Activated CD4-positive, alpha-beta T cell treated with anti-CD3 and anti-CD28 coated beads, Interleukin-2, amount 10 ng/mL, durations not matched to agents 7 days and 5 days (primary cell): ENCODE data around the gene AIDA. TPM values are rescaled to one million over a fixed set of nuclear protein-coding genes. Genes with fewer than 3 reads are reported as not detected.

Experiments
- CTCF ChIA-PET: fragments of 350-600 bp; sonication (Branson Sonifier 250); formaldehyde crosslinking; loops from one replicate; lab custom pipeline; 2021; ENCODE audit warnings: antibody characterized with exemption; lab: Charles Lee
- POLR2A ChIA-PET: fragments of 350-600 bp; sonication (Branson Sonifier 250); formaldehyde crosslinking; loops from one replicate; lab custom pipeline; 2021; ENCODE audit warnings: antibody characterized with exemption; lab: Charles Lee
- DNase-seq: peaks from one replicate; pipeline ENCODE4 v3.0.0-alpha.2; 2020
- H3K27ac Mint-ChIP-seq: one replicate; pipeline ENCODE4 v1.8.0; 2021; ENCODE audit warnings: mild to moderate bottlenecking, moderate library complexity, mixed read lengths
- H3K27me3 Mint-ChIP-seq: one replicate; pipeline ENCODE4 v1.8.0; 2021; ENCODE audit warnings: mixed read lengths
- H3K36me3 Mint-ChIP-seq: one replicate; pipeline ENCODE4 v1.8.0; 2021; ENCODE audit warnings: low read depth, mixed read lengths
- H3K4me1 Mint-ChIP-seq: one replicate; pipeline ENCODE4 v1.8.0; 2021; ENCODE audit warnings: mixed read lengths
- H3K4me3 Mint-ChIP-seq: one replicate; pipeline ENCODE4 v1.8.0; 2021; ENCODE audit warnings: mild to moderate bottlenecking, moderate library complexity, mixed read lengths
- H3K9me3 Mint-ChIP-seq: one replicate; pipeline ENCODE4 v1.8.0; 2021; ENCODE audit warnings: mixed read lengths
- total RNA-seq, 2 experiments: library from RNA; stranded (reverse); gene quantifications; one replicate each; pipeline ENCODE4 v1.2.3, GENCODE V29; 2021

Gene AIDA
- total RNA-seq, 2 experiments from 2014 or later: 69.7 to 81.1 TPM

DNA sequence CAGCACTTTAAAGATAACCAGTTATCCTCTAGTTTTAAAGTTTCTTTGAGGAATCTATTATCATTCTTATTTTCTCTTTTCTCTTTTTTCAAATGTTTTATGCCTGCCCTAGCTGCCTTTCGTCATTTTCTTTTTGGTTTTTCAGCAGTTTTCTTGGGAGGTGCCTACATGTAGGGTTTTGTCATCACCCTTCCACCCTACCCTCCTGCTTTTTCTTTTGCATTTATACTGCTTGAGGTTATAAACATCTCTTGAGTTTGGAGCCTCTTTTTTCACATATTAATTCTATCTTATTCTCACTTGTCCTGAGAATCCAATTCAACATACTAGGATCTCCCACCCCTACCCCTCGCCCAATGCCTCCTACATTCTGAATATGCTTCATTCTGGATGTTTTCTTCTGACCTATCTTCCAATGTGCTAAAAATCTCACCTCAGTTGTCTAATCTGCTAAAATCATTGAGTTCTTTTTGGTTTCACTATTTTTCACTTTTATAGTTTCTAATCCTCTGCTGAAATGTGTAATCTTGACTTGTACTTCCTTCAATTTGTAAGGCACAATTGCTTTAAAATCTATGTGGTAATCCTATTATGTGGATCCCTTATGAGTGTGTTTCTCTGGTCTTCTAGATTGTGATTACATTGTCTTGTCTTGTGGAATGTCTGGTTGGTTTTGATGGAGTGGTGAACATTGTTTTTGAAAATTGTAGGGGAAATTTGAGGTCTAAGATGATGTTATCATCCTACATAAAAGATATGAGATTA lies 55.7 kb downstream of the AIDA start:
- no peak for DNase-seq
- Mint-ChIP-seq H3K4me3 (no peak overlapping the region), H3K27ac (peak overlapping the region; percentile 27), H3K9me3 (no peaks in the 10 kb centered on the region), H3K36me3 (peaks cover 89% of the 10 kb centered on the region), H3K27me3 (no peaks in the 10 kb centered on the region), H3K4me1 (peaks cover 64% of the 10 kb centered on the region)
- POLR2A ChIA-PET: no interaction called here
- CTCF ChIA-PET: no interaction called here

DNA sequence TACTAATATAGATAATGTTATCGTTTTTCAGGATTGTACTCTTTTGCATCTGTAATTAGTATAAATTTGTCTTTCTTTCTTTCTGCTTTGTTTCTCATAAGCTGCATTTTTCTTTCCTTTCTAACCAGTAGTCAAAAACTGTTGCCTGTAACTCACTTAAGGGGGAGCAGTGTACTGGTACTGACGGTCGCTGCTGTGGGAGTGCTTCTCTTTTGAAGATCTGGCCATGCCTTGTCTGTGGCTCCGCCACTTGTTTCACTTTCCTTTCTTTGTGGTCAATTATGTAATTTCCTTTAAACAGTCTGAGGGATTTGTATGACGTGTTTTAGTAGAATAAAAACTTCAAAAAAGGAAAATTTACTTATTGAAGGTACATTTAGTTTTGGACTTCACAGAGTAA lies 57.4 kb downstream of the AIDA start:
- CTCF ChIA-PET: interaction anchor here (1.4 to 2.3 kb wide), 3 partner anchors 10 to 479 kb away, joined by 3 to 10 read pairs (median 3); no protein-coding TSS in a partner anchor
- Mint-ChIP-seq H3K27me3 (no peaks in the 10 kb centered on the region), H3K4me3 (peak overlapping the region; percentile 46), H3K27ac (peak overlapping the region; percentile 95), H3K4me1 (peaks cover 64% of the 10 kb centered on the region), H3K36me3 (peaks cover 90% of the 10 kb centered on the region), H3K9me3 (no peaks in the 10 kb centered on the region)
- POLR2A ChIA-PET: interaction anchor here (1.0 to 1.3 kb wide), 2 partner anchors 10 to 58 kb away, joined by 3 read pairs; no protein-coding TSS in a partner anchor
- DNase-seq: peak; percentile 85

DNA sequence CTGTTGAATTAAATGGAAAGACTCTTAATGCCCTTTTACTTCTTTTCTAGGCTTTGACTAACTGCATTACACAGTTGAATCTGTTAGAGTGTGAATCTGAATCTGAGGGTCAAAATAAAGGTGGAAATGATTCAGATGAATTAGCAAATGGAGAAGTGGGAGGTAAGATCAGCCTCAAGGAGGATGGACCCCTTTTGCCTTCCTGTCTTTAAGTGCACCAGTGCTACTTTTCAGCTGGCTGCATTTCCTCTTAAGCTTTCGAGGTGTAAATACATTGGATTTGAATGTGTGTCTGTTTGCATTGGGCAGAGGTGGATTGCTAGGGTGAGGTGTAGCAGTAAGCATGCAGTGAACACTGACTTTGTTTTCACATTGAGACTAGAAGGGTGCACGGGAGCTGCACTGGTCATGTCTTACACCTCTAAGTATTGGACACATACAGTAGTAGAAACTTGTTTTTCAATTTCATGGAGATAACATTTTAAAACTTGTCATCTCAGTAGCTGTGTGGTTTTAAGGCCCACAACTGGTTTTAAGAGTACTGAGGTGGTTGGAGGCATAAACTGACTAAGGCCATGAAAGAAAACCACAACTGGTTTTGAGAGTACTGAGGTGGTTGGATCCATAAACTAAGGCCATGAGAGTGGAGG lies 59.0 kb downstream of the AIDA start:
- H3K4me3 Mint-ChIP-seq: peak overlapping the region; percentile 46

DNA sequence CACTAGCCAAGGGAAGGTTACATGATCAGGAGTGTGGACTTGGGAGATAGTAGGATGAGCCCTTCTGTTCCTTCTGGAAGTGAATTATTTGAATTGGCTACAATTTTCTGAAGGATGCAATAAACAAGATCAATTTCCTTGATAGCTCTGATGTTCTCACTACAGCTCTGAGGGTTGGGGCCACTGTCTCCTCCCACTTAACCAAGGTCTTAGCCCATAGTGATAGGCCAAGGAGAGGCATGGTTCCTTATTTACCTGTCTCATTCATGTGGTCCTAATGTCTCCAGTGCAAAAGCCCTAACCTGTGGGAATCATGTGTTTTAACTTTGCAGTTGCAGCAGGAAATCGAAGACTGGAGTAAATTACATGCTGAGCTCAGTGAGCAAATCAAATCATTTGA lies 59.6 kb downstream of the AIDA start:
- Mint-ChIP-seq H3K27me3 (no peaks in the 10 kb centered on the region), H3K27ac (peak overlapping the region; percentile 95), H3K4me1 (peaks cover 64% of the 10 kb centered on the region), H3K4me3 (peak overlapping the region; percentile 46), H3K36me3 (peaks cover 78% of the 10 kb centered on the region), H3K9me3 (no peaks in the 10 kb centered on the region)
- ChIA-PET CTCF (interaction anchor here (1.2 to 2.3 kb wide), 3 partner anchors 8 to 20 kb away, joined by 3 to 10 read pairs (median 5); no protein-coding TSS in a partner anchor), POLR2A (interaction anchor here (0.5 to 0.8 kb wide), 3 partner anchors 8 to 187 kb away, joined by 3 to 4 read pairs (median 4); no protein-coding TSS in a partner anchor)
- no peak for DNase-seq

More for the DNA sequence above, 59.0 kb downstream of the AIDA start:
- Mint-ChIP-seq H3K27ac (peak overlapping the region; percentile 95), H3K9me3 (no peaks in the 10 kb centered on the region), H3K4me1 (peaks cover 64% of the 10 kb centered on the region), H3K27me3 (no peaks in the 10 kb centered on the region), H3K36me3 (peaks cover 81% of the 10 kb centered on the region)
- ChIA-PET CTCF (interaction anchor here (0.6 to 2.3 kb wide), 5 partner anchors 8 to 481 kb away, joined by 3 to 10 read pairs (median 3); no protein-coding TSS in a partner anchor), POLR2A (interaction anchor here (0.5 to 0.8 kb wide), 2 partner anchors 9 to 98 kb away, joined by 4 read pairs; no protein-coding TSS in a partner anchor)
- DNase-seq: peak; percentile 56

DNA sequence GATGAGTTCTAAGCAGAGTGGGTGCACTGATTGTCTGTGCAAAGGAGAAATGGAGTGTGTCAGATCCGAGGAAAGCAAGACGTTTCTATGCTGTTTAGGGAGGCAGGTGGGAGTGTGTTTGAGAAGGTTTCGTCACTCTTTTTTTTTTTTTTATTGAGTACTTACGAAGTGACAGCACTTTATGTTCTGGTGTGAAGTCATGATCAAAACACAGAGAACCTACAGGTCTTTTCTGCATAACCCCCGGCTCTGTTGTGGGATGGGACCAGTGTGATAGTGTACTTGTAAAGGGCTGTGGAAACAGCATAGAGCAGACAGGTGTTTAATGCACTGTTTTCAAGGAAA lies 67.7 kb downstream of the AIDA start:
- no peaks in the 10 kb centered on the region for H3K27me3 Mint-ChIP-seq

DNA sequence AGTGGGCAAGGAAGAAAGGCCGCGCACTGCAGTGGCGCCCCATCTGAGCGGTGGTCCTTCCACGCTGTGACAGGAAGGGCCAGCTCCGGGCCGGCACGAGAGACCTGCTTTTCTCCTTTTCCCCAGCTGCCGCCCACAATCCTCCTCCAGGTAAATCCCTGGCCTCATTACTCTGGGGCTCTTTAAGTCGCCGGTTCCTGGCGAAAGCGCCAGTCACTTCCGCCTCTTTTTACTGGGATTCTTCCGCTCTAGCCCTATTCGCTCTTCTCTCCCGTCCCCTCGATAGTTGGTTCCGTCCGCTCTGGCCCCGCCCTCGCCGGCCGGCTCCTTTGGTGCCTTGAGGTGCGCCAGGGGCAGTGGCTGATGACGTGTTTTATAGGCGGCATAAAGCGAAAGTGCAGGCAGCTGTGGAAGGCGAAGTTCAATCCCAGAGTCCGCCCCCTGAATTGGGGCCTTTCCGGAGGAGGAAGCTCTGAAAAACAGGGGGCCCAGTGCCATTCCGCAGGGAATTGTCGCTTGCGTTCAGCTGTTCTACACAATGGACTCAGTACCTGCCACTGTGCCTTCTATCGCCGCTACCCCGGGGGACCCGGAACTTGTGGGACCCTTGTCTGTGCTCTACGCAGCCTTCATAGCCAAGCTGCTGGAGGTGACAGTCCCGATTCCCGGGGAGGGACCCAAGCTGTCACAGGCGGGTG lies 68.2 kb downstream of the AIDA start:
- POLR2A ChIA-PET: interaction anchor here (1.0 to 1.5 kb wide), 3 partner anchors 9 to 64 kb away, joined by 3 to 4 read pairs (median 3); no protein-coding TSS in a partner anchor
- Mint-ChIP-seq H3K4me1 (peaks cover 41% of the 10 kb centered on the region), H3K9me3 (no peaks in the 10 kb centered on the region), H3K27me3 (no peaks in the 10 kb centered on the region), H3K36me3 (peaks cover 26% of the 10 kb centered on the region), H3K4me3 (peak overlapping the region; percentile 100), H3K27ac (peak overlapping the region; percentile 100)
- peak; percentile 98 for DNase-seq
- CTCF ChIA-PET: interaction anchor here (0.7 to 2.8 kb wide), 5 partner anchors 10 to 179 kb away, joined by 3 to 11 read pairs (median 5); no protein-coding TSS in a partner anchor

More for the DNA sequence above, 67.7 kb downstream of the AIDA start:
- Mint-ChIP-seq H3K27ac (peak overlapping the region; percentile 100), H3K36me3 (peaks cover 24% of the 10 kb centered on the region), H3K4me3 (peak overlapping the region; percentile 100), H3K4me1 (peaks cover 39% of the 10 kb centered on the region), H3K9me3 (no peaks in the 10 kb centered on the region)
- CTCF ChIA-PET: interaction anchor here (0.7 to 2.8 kb wide), 5 partner anchors 9 to 180 kb away, joined by 3 to 11 read pairs (median 5); no protein-coding TSS in a partner anchor
- DNase-seq: no peak
- POLR2A ChIA-PET: interaction anchor here (1.0 to 1.5 kb wide), 3 partner anchors 9 to 65 kb away, joined by 3 to 4 read pairs (median 3); no protein-coding TSS in a partner anchor

DNA sequence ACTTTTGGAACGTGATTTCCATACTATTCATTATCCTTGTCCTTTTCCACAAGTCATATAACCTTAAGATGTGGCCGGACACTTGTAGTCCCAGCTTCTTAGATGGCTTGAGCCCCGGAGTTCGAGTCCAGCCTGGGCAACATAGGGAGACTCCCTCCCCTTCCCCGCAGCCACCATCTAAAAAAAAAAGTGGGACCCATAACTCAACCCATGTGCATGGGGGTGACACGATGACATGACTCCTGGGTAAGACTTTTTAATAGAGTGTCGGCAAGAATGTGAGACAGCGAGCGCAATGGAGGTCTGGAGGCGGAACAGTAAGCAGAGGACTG lies 68.7 kb downstream of the AIDA start:
- H3K36me3 Mint-ChIP-seq: peaks cover 27% of the 10 kb centered on the region
- CTCF ChIA-PET: interaction anchor here (2.0 to 2.8 kb wide), 2 partner anchors 9 to 10 kb away, joined by 10 to 11 read pairs; no protein-coding TSS in a partner anchor
- H3K4me1 Mint-ChIP-seq: peaks cover 40% of the 10 kb centered on the region
- no peaks in the 10 kb centered on the region for H3K27me3 Mint-ChIP-seq
- H3K27ac Mint-ChIP-seq: peak overlapping the region; percentile 100
- H3K9me3 Mint-ChIP-seq: no peaks in the 10 kb centered on the region
- no peak for DNase-seq
- POLR2A ChIA-PET: no interaction called here
- peak overlapping the region; percentile 100 for H3K4me3 Mint-ChIP-seq

DNA sequence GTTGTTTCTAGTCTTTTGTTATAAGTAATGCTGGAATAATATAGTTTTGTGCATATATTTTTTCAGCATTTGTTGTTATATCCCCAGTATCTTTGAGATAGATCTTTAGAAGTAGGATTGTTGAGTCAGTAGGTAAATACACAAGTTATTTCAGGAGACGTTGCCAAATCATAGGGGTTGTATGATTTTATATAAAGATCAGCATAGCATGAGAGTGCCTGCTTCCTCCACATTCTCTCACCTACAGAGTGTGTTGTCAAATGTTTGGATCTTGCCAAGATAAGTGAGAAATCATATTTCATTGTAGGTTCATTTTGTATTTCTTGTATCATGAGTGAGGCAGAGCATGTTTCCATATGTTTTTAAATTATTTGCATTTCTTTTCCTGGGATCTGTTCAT lies 69.8 kb downstream of the AIDA start:
- no peak for DNase-seq
- peak overlapping the region; percentile 55 for H3K27ac Mint-ChIP-seq
- ChIA-PET CTCF (interaction anchor here (2.0 kb wide), 1 partner anchor 8 kb away, joined by 11 read pairs; no protein-coding TSS in a partner anchor), POLR2A (no interaction called here)
- H3K4me3 Mint-ChIP-seq: peak overlapping the region; percentile 100
- H3K9me3 Mint-ChIP-seq: no peaks in the 10 kb centered on the region
- H3K36me3 Mint-ChIP-seq: peaks cover 28% of the 10 kb centered on the region
- H3K27me3 Mint-ChIP-seq: no peaks in the 10 kb centered on the region
- H3K4me1 Mint-ChIP-seq: peaks cover 37% of the 10 kb centered on the region

DNA sequence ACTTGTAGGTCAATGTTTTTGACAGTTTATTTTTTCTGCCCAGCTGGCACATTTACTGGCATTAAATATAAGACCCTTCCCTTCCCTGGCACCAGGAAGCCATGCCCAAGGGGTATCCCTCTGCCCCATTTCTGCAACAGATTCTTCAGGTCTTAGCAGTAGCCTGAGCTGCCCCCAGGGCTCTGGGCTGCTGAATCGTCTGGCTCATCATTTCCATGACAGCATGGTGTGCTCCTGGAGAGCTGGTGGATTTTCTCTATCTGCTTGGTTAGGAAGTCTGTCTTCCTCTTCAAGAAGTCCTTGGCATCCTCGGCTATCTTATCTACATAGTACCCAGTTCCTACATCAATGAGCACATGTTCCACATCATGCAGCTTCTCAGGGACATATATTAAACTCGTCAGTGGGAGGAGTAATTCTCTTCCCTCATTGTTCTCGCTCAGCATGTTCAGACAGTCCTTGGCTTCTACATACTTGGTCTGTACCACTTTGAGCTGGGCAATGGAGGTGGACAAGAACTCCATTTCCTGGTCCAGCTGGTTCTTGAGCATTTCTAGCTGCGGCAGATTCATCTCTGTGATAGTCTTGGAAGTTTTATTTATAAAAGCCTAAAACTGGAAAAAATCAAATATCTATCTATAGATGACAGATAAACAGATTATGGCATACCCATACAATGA lies 70.9 kb downstream of the AIDA start:
- no peak overlapping the region for H3K27ac Mint-ChIP-seq
- peaks cover 33% of the 10 kb centered on the region for H3K36me3 Mint-ChIP-seq
- H3K4me3 Mint-ChIP-seq: no peak overlapping the region
- POLR2A ChIA-PET: no interaction called here
- no peak for DNase-seq
- H3K27me3 Mint-ChIP-seq: no peaks in the 10 kb centered on the region
- H3K4me1 Mint-ChIP-seq: peaks cover 33% of the 10 kb centered on the region
- no peaks in the 10 kb centered on the region for H3K9me3 Mint-ChIP-seq
- CTCF ChIA-PET: interaction anchor here (0.8 to 1.3 kb wide), 2 partner anchors 52 to 176 kb away, joined by 3 read pairs; partner anchors contain the start of gene TAF1A

DNA sequence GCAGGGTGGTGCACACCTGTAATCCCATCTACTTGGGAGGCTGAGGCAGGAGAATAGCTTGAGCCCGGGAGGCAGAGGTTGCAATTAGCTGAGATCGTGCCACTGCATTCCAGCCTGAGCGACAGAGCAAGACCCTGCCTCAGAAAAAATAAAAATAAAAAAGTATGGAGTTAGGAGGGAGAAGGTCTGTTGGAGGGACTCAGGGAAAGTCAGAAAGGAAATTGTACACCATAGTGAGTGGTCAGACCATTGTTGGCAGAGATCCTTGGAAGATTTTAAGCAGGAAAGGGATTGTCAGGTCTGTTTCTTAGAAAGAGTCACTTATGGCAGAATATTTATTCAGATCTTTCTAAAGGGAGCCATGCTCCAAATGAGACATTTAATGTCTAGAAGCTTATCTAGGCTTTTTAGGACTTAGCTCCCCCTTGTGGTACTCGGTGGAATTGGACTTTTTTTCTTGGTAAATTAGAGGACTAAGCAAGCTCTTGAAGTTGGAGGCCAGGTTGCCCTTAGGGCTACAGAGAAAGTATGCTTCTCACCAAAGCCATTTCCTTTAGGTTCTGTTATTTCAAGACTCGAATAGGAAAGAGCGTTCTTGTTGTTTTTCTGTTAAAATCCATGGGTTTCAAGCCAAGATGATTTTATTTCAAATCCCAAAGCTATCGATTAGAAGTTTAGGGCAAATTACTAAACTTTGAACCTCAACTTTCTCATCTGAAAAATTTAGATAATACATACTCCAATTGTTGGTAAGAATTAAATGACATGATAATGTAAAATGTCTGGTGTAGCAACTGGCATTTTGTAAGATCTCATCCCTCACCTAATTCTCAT lies 77.9 kb downstream of the AIDA start:
- H3K27me3 Mint-ChIP-seq: no peaks in the 10 kb centered on the region
- H3K27ac Mint-ChIP-seq: peak overlapping the region; percentile 70
- peak; percentile 88 for DNase-seq
- peaks cover 38% of the 10 kb centered on the region for H3K36me3 Mint-ChIP-seq
- H3K4me1 Mint-ChIP-seq: peaks cover 15% of the 10 kb centered on the region
- no peaks in the 10 kb centered on the region for H3K9me3 Mint-ChIP-seq
- ChIA-PET CTCF (interaction anchor here (0.6 to 1.7 kb wide), 15 partner anchors 9 to 933 kb away, joined by 3 to 12 read pairs (median 4); partner anchors contain the start of genes AIDA and BROX), POLR2A (no interaction called here)
- no peak overlapping the region for H3K4me3 Mint-ChIP-seq

DNA sequence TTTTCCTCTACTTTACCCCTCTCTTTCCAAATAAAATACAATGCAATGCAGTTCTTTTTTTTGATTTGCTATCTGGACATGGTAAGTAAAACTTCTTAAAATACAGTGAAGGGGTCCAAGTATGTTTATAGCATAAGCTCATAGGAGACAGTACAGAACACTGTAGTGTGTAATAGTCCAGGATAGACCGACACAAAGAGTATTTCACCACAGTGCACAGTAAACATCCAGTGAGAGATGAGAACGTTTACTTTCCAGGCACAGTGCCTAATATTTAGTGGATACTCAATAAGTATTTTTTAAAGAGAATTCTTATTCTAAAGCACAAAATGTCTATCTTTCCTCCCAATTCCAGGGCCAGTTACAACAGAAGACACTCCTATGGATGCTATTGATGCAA lies 79.5 kb downstream of the AIDA start:
- Mint-ChIP-seq H3K4me1 (peaks cover 13% of the 10 kb centered on the region), H3K36me3 (peaks cover 42% of the 10 kb centered on the region), H3K27me3 (no peaks in the 10 kb centered on the region), H3K9me3 (no peaks in the 10 kb centered on the region), H3K27ac (no peak overlapping the region), H3K4me3 (no peak overlapping the region)
- no peak for DNase-seq
- CTCF ChIA-PET: interaction anchor here (1.1 kb wide), 1 partner anchor 13 kb away, joined by 3 read pairs; no protein-coding TSS in a partner anchor
- POLR2A ChIA-PET: no interaction called here
